PC-3 (cell line): Measurements from ENCODE around the gene CSPG4. TPM values are rescaled to one million over a fixed set of nuclear protein-coding genes. Genes with fewer than 3 reads are reported as not detected.
"Not testable (repeated sequence)": the region's sequence is repeated elsewhere in the genome, so short reads cannot be mapped to it uniquely, and the experiment has no call there.

Source experiments
- ATAC-seq: fragments of 200-7000 bp; cut with Tn5 transposase; 2 replicates; pipeline ENCODE4 v1.9.1; 2020; ENCODE audit warnings: mild to moderate bottlenecking, moderate library complexity
- BruUV-seq: library from RNA; stranded (reverse); fragments of 400-500 nt; replicated peaks from 2 replicates; lab custom pipeline; 2021; lab: Mats Ljungman, UMichigan
- CTCF ChIA-PET: fragments of 300-600 bp; sonication (Branson Sonifier 250); formaldehyde crosslinking; loops from one replicate; lab custom pipeline; 2022; ENCODE audit warnings: antibody characterized with exemption; lab: Charles Lee
- POLR2A ChIA-PET: fragments of 300-600 bp; sonication (Branson Sonifier 250); formaldehyde crosslinking; loops from one replicate; lab custom pipeline; 2022; ENCODE audit warnings: antibody characterized with exemption; ENCODE audit not compliant: unreplicated experiment; lab: Charles Lee
- DNase-seq: peaks from one replicate; pipeline ENCODE4 v3.0.0-alpha.2; 2015
- H2AFZ ChIP-seq: fragments of 300-600 bp; sonication (generic); 2 replicates; pipeline ENCODE4 v1.6.0; 2016; ENCODE audit warnings: antibody characterized with exemption, low read length
- H3F3A ChIP-seq: fragments of 300-600 bp; sonication (generic); one replicate; pipeline ENCODE4 v1.6.0; 2017; ENCODE audit warnings: antibody characterized with exemption, low read length, control low read depth, mild to moderate bottlenecking; ENCODE audit not compliant: unreplicated experiment
- H3K27ac ChIP-seq: fragments of 300-600 bp; sonication (generic); 2 replicates; pipeline ENCODE4 v1.5.1; 2016; ENCODE audit warnings: mild to moderate bottlenecking, low read length
- H3K27me3 ChIP-seq: fragments of 300-600 bp; sonication (generic); 2 replicates; pipeline ENCODE4 v1.6.1; 2016; ENCODE audit warnings: low read length, mixed read lengths
- H3K36me3 ChIP-seq: fragments of 300-600 bp; sonication (generic); 2 replicates; pipeline ENCODE4 v1.6.1; 2016; ENCODE audit warnings: low read depth, mixed run types, low read length, mixed read lengths
- H3K4me1 ChIP-seq: fragments of 300-600 bp; sonication (generic); 2 replicates; pipeline ENCODE4 v1.5.1; 2016; ENCODE audit warnings: low read length; ENCODE audit not compliant: insufficient read depth
- H3K4me2 ChIP-seq: fragments of 300-600 bp; sonication (generic); 2 replicates; pipeline ENCODE4 v1.6.0; 2016; ENCODE audit warnings: low read length
- H3K4me3 ChIP-seq: fragments of 300-600 bp; sonication (generic); 2 replicates; pipeline ENCODE4 v1.5.1; 2016; ENCODE audit warnings: mild to moderate bottlenecking, low read length, mixed read lengths
- H3K79me2 ChIP-seq: fragments of 300-600 bp; sonication (generic); 2 replicates; pipeline ENCODE4 v1.6.1; 2017; ENCODE audit warnings: low read length, mixed read lengths
- H3K9ac ChIP-seq: fragments of 300-600 bp; sonication (generic); 2 replicates; pipeline ENCODE4 v1.6.0; 2016; ENCODE audit warnings: mild to moderate bottlenecking, low read length
- H3K9me2 ChIP-seq: fragments of 300-600 bp; sonication (generic); replicated peaks from 2 replicates; pipeline ENCODE4 v1.6.1; 2016; ENCODE audit warnings: mixed run types, low read length, mixed read lengths
- H3K9me3 ChIP-seq: fragments of 300-600 bp; sonication (generic); 2 replicates; pipeline ENCODE4 v1.6.1; 2016; ENCODE audit warnings: low read length, mixed read lengths
- H4K20me1 ChIP-seq: fragments of 300-600 bp; sonication (generic); 2 replicates; pipeline ENCODE4 v1.6.1; 2016; ENCODE audit warnings: low read length, mixed read lengths
- CTCF ChIP-seq: fragments of 300-600 bp; sonication (generic); conservative IDR thresholded peaks from 2 replicates; pipeline ENCODE4 v1.5.1; 2017; ENCODE audit warnings: antibody characterized with exemption, low read depth, mild to moderate bottlenecking, low read length
- EZH2 ChIP-seq: fragments of 300-600 bp; sonication (generic); IDR thresholded peaks from one replicate; pipeline ENCODE4 v1.6.1; 2017; ENCODE audit warnings: antibody characterized with exemption, mild to moderate bottlenecking, low read length; ENCODE audit not compliant: unreplicated experiment
- EZH2phosphoT487 ChIP-seq: fragments of 300-600 bp; sonication (generic); IDR thresholded peaks from 2 replicates; pipeline ENCODE4 v1.6.1; 2018; ENCODE audit warnings: mild to moderate bottlenecking, antibody characterized with exemption, low read length, borderline replicate concordance
- intact Hi-C: fragments of 100-400 bp; cut with micrococcal nuclease; formaldehyde crosslinking; loops from 2 replicates; pipeline ENCODE4 v1.9.0; 2023
- total RNA-seq: library from RNA; depleted of rRNA; stranded (reverse); fragments of >200 nt; gene quantifications from 2 replicates; pipeline ENCODE4 v1.2.3, GENCODE V29; 2014

The CSPG4 gene
- total RNA-seq, 1 experiment from 2014 or later: 2.0 TPM

- Histone ChIP-seq H3K9ac (no peak overlapping the region), H3F3A (no peaks in the 10 kb centered on the region), H3K4me1 (no peaks in the 10 kb centered on the region), H3K27me3 (no peaks in the 10 kb centered on the region), H3K9me3 (no peaks in the 10 kb centered on the region), H3K4me2 (no peak overlapping the region), H3K4me3 (no peak overlapping the region), H3K27ac (no peak overlapping the region), H3K36me3 (no peaks in the 10 kb centered on the region), H3K79me2 (no peaks in the 10 kb centered on the region), H3K9me2 (no peaks in the 10 kb centered on the region), H4K20me1 (no peaks in the 10 kb centered on the region), H2AFZ (no peak overlapping the region)
- POLR2A ChIA-PET: interaction anchor here (0.6 kb wide), 1 partner anchor 279 kb away, joined by 3 read pairs; no protein-coding TSS in a partner anchor
- TF ChIP-seq CTCF: no peak
- no peak for TF ChIP-seq EZH2phosphoT487
- TF ChIP-seq EZH2: no peak
- CTCF ChIA-PET: no interaction called here
- intact Hi-C loops: no loop called here
- no peak for ATAC-seq
- no TSS peak for BruUV-seq
- no peak for DNase-seq
Observed at GRCh38 chr15:75732177-75732808, 19.6 kb upstream of the CSPG4 start.

- no TSS peak for BruUV-seq
- no peak overlapping the region for H3K4me3 ChIP-seq
- H3K9me3 ChIP-seq: no peaks in the 10 kb centered on the region
- no peak for DNase-seq
- H2AFZ ChIP-seq: no peak overlapping the region
- no peak overlapping the region for H3K9ac ChIP-seq
- H3K27me3 ChIP-seq: no peaks in the 10 kb centered on the region
- TF ChIP-seq EZH2 (no peak), CTCF (no peak), EZH2phosphoT487 (no peak)
- no peak overlapping the region for H3K27ac ChIP-seq
- H4K20me1 ChIP-seq: no peaks in the 10 kb centered on the region
- no peaks in the 10 kb centered on the region for H3K9me2 ChIP-seq
- no peaks in the 10 kb centered on the region for H3K79me2 ChIP-seq
- intact Hi-C loops: no loop called here
- no peak for ATAC-seq
- H3K4me1 ChIP-seq: no peaks in the 10 kb centered on the region
- ChIA-PET POLR2A (no interaction called here), CTCF (no interaction called here)
- no peaks in the 10 kb centered on the region for H3F3A ChIP-seq
- no peak overlapping the region for H3K4me2 ChIP-seq
- H3K36me3 ChIP-seq: no peaks in the 10 kb centered on the region
Observed at GRCh38 chr15:75731248-75732151, 18.9 kb upstream of the CSPG4 start.

GRCh38 chr15:75730376-75731247 lies 18.0 kb upstream of the CSPG4 start:
- POLR2A ChIA-PET, H3K4me3 ChIP-seq, H3K36me3 ChIP-seq, H3K79me2 ChIP-seq, intact Hi-C loops, CTCF ChIA-PET, H3K27me3 ChIP-seq, BruUV-seq, H3K4me2 ChIP-seq, H3K9ac ChIP-seq, H3K4me1 ChIP-seq, H4K20me1 ChIP-seq, DNase-seq, H3K9me3 ChIP-seq, H2AFZ ChIP-seq, H3F3A ChIP-seq, H3K27ac ChIP-seq, ATAC-seq, H3K9me2 ChIP-seq: not testable (repeated sequence)
